GM18861 (cell line): Measurements from ENCODE around the gene NR5A2.
A peak's percentile ranks its signal among the peaks of the same experiment; 100 is the strongest.

Experiments used
- ATAC-seq: cut with Tn5 transposase; IDR thresholded peaks from one replicate; pipeline ENCODE4 v1.9.1; 2021; ENCODE audit not compliant: unreplicated experiment

Gene NR5A2

DNA sequence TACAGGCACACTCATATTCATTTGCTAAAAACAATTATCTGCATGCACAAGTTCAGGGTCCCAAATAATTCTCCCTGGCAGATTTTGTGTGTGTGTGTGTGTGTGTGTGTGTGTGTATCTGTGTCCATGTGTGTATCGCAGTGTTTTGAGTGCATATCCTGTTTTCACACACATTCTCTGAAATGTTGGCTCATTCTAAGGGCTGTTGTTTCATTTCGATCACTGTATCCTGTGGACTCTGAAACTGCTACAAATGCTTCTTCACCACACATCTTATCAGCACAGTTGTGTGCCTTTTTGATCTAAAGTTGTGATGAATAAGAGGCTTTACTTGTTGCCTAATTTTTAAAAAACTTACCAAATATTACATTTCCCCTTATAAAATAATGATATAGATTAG is 34.6 kb downstream of the NR5A2 start:
- ATAC-seq, result no peak

DNA sequence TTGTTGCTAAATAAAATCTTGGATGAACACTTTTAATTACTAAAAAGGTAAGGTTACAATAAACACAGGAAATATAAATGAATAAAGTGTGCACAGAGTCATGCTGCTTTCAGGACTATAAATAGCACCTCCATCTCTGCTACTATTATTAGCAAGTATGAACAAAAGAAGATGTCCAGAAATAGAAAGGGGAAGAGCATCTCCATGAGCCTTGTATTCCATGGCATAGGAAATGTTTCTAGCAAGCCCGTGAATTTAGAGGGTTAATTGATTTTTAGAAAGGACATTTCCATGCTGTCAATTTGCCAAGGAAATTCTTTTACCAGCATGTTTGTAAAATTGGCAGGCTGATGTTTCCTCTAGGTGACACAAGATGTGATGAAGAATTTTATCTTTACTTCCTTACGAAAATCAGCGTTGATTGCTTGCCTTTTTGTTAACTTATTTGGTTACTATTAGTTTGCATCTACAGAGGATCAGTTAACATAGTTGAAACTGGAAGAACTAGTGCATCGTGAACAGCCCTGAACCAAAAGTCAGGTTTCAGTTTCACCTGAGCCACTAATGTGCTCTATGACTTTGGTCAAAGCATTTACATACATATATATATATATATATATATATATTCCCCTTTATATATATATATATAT is 45.3 kb downstream of the NR5A2 start:
- ATAC-seq, result peak; percentile 87

DNA sequence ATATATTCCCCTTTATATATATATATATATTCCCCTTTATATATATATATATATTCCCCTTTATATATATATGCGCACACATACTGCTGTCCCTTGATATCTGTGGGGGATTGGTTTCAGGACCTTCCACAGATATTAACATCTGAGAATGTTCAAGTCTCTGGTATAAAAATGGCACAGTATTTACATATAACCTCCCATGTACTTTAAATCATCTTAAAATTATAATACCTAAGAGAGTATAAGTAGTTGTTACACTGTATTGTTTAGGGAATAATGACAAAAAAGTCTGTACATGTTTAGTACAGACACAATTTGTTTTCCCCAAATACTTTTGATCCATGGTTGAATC is 45.8 kb downstream of the NR5A2 start:
- peak; percentile 18 for ATAC-seq

DNA sequence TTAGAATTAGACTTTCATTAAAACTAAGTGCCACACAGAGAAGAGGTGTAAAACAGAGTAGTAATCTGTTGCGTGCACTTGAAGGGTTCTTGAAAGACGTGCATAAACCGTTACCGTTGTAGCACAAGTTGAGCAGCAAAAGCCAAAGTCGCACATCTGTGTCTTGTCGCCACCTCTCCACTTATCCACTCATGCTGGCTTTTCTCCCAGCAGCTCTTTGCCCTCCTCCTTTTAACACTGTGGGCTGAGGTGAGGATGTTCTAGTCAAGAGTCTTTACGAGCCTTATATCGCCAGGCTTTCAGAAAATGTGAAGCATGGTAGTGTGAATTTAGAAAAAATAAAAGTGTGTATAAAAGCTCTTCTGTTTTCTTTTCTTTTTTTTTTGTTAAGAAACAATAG is 48.0 kb downstream of the NR5A2 start:
- no peak for ATAC-seq

DNA sequence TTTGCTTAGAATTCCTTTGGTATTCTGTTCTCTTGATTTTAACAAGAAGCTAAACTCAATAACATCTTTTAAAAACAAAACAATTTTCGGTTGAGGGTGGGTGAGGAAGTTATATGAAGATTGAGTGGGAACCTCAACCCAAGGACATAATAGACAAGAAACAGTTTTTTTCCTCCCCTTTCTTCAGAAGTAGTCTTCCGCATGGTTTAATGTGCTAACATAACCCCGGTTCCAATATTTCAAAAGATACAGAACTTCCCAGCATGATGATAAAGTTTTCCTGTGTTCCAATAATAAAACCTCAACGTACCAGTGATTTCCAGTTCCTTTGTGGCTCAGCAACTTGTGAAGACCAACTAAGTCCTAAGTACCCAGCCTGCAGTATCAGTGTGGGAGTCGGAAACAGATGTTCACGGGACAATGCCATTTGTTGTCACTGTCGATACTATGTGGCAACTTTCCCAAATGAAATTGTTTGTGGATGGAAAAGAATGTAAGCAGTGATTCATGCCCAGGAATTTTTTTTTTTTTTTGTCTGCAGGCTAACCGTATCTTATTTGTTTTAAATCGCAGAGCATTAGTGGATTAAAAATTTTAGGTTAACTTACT is 48.5 kb downstream of the NR5A2 start:
- no peak for ATAC-seq

DNA sequence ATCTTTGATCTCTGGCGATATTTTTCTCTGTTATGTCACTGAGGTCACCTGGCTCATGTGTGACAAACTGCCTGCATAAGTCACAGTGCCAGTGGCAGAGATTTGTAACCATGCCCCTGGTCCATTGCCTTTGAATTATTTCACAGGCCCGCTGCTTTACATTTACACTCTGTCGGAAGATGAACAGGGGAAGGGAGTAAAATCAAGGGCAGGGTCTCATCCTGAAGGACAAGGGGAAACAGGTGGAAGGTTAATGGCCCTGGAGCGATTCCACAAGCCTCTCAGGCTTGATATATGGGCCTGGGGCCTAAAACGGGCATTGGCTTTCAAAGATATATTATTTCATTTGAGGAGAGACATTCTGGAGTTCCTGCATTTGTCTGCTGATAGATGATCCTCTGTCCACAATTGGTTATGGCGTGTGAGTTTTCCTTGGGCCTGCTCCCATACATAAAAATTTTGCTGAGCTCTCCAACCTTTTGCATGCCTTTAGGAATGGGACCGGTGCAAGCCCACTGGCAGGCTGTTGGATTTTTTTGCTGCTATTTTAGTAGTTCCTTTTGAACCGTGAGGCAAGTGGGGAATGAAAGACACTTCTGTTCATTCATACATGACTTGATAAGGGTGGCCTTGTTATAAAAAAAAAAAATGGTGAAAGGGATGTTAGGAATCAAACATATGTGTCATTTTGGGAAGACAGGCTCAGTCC is 51.9 kb downstream of the NR5A2 start:
- no peak for ATAC-seq

DNA sequence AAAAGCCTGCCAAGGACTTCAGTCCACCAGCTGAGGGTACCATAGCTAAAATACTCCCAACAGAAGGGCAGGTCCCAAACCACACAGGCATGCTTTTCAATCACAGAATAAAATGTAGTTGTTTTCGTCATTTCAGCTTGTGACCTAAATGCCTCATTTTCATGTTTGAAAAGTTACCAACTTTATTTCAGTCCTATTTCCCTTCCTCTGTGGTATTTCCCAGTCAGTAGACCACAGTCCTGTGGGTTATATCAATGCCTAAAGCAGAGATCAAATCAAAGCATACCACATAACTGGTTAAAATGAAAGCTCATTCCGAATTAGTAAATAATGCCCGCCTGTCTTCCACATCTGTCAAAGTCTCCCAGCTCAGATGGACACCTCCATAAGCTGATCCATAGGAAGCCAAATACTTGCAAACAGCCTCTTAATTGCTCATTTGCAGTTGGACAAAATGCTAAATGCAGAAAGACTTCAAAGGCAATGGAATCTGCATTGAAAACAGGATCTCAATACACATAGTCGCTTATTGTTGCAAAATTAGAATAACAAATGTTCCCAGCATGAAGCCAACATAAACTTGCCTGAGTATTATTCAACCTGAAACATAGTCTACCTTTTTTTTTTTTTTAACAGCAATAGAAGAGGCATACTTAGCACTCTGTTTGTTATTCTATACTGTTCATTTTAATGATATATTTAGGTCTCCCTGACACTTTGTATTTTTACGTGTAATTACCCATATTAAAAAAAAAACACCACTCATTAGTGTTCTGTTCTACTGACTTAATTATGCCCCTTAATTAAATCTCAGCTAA is 53.9 kb downstream of the NR5A2 start:
- no peak for ATAC-seq

DNA sequence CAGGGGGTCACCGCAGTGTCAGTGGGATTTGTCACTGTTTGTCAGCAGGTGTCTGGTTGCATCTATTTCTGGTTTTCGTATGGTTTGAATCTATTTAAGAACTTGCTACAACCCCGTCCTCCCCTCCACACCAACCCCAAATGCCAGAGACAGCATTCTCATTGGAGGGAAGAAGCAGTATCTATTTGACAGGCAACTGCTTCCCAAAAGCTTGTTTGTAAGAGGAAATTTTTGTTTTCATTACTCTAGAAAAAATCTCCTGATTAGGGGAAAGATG is 54.4 kb downstream of the NR5A2 start:
- no peak for ATAC-seq

DNA sequence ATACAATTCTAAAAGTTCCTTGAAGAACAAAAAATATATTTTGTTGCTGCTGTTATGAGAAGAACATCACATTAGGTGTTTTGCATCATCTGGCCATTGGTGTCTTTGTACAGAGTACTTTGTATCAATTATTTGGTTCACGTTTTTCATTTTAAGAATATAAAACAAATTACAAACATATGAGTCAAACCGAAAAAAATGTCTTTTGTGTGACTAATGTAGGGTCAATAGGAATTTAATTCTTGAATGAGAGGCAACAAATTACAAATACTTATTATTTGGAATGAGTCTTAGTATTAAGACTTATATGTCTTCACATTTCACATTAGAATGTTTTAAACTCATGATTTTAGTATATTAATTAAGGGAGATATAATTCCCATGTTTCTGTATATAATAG is 54.8 kb downstream of the NR5A2 start:
- no peak for ATAC-seq

DNA sequence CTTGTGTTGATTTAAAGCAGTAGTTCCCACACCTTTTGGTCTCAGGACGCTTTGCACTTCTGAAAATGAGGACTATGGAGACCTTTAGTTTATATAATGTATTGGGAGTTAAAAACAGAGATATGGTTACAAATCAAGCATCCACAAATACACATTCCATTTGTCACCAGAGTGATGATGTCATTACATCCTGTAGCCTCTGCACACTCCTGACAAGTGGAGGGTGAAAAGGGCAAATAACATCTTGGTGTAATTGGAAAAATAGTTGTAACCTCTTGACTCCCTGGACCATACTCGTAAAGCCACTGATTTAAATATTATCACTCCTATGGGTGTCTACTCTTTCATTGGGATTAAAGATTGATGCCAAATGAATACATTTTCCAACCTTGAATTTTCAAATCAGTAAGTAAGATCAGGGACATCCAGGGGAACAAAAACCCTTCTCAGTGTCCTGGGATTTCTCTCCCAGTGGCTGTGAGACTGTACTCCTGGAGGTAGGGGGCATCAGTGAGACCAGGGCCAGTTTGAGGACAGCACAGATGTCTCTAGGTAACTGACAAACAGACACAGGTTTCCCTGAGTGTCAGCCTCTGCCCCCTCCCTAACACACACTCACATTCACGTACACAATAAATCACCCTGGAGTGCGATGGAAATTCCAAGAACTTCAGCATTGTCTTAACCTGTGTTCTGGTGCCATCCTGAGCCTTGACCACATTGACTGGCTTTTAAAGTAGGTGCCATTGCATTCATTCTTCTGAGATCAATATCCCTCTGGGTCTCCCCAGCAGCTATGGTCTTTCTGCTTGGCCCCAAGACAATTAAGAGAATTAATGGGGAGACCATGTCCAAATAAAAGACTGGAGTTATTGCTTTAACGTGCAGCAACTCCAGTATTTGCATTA is 63.0 kb downstream of the NR5A2 start:
- no peak for ATAC-seq

DNA sequence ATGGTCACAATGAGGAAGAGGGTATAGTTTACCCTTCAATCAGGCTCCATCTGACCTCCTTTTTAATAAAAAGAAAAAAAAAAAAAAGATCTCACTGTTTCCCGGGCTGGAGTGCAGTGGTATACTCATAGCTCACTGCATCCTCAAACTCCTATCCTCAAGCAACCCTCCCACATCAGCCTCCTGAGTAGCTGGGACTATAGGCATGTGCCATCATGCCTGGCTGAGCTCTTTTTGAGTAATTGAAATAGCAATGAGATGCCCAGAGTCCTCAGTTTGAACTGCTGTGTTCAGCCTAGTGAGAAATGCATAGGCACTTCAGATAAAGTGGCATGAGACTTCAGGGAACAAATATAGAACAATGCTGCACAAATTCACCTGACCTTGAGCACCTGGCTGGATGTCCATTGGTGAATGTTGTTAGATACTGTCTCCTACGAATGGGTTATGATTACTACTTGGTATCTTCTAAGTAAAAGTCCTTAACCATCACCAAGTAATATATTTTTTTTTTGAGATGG is 67.6 kb downstream of the NR5A2 start:
- no peak for ATAC-seq

DNA sequence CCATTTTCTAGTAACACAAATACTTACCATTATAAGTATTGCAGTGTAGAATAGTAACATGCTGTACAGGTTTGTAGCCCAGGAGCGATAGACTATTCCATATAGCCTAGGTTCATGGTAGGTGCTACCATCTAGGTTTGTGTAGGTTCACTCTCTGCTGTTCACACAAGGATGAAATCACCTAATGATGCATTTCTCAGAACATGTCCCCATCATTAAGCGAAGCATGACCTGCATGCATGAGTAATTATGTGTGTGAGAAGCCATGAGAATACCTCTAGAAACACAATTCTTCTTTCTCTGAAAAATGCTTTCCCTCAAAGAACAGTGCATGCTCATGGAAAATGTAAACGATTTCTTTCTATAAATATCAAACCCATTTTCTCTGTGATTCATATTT is 69.3 kb downstream of the NR5A2 start:
- ATAC-seq, result no peak

DNA sequence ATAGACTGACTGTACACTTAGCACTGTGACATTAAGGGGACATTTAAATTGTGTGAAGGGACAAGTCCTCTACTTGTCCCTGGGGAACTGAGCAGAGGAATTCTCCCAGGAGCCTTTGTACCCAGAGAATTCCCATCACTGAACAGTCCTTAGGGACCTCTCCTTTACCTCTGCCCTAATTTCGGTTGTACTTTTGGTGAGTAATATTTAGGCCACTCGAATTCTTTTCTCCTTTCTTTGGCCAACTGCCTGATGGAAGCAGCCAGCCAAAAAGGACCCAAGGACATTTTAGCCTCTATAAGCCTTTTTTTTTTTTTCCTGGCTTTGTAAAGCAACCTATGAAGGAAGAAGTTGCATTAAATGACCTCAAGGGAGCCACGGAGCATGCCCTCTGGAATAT is 71.5 kb downstream of the NR5A2 start:
- no peak for ATAC-seq

DNA sequence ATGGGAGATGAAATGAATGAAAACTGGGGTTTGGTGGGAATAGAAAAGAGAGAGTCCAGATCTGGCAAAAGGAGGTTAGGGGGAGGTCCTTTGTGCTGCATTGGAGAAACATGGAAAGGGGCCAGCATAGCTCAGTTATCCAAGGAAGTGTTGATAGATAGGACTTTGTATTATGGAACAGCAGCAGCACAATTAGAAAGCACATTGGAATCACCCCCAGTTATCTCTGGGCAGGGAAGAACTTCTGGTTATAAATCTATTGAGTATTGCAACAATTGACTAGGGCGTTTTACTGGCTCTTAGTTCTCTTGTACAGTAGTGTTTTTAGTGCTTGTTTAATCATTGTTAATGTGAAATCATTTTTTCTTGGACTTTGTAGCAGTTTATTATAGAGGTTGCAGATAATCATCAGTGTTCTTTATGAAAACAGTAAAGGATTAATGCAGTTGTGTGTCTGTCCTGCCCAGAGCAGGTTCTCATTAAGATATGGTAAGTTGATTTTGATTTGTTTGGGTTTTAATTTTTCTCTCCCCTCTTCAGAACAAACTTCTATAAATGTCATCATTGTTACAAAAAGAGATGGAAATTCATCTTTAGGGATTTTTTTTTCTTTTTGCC is 76.6 kb downstream of the NR5A2 start:
- no peak for ATAC-seq

DNA sequence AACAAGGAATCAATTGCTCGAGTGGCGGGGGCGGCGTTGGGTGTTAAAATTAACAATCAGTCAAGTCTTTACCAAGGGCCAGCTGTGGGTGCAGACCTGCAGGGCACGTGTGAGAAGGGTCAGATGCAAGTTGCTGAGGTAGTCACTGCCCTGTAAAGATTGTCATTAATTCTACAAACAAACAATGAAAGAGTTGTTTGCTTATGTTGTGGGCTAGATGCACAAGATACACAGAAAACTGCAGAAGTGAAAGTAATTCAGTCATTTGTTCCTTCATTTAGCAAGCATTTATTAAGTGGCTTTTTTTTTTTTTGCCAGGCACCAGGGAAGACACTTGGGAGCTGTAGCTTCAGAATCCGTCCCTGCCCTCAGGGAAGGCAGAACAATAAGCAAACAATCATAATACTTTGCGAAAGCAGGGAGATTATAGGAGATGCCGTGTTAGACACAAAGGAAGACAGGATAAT is 79.5 kb downstream of the NR5A2 start:
- ATAC-seq, result no peak

DNA sequence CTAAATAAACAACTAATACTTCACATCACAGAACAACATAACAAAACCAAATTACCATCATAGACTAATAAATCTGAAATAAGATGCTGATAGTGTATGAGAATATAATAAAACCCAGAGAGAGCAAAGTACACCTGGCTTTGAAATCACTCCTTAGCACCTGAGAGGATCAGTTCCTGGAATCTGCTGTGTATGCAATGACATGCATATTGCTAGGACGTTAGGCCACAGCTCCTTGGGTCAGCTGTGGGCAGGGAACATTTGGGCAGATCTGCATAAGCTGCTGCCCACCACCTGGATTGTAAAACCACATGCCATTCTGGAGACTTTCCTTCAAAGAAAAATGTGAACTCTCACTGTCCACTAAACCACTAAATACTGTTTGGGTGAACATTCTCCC is 81.1 kb downstream of the NR5A2 start:
- ATAC-seq, result no peak

DNA sequence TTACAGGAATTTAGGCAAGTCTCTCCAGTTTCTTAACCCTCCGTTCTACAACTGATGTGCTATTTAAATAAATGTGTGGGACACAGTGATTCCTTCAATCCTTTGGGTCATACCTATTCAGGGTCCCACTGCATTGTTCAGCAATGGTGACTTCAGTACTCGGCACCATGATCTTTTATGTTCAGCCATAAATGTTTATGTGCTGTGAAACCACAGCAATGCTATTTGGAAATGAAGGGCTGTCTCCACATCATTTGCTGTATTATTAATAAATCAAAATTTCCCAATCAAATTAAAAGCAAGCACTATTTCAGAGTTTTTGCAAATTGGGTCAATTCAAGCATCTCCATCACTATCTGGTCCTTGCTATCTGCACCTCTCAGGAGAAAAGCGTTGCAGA is 84.8 kb downstream of the NR5A2 start:
- ATAC-seq, result no peak

DNA sequence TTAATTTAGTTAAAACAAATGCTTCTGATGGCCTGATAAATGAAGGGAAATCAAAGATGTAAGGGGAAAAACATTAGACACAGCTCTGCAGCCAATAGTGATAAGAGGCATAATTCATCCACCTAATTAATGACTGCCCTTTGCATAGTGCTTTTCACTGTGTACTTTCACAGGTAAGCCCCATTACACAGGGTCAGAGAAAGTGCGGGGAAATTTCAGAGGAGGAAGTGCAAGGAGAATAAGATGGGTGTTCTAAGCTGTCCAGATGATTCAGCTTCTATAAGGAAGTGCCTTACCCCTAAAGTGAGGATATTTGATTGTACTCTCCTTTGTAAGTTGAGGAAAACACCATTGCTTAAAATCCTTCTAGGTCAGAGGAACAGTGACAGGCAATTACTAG is 88.0 kb downstream of the NR5A2 start:
- ATAC-seq, result no peak

DNA sequence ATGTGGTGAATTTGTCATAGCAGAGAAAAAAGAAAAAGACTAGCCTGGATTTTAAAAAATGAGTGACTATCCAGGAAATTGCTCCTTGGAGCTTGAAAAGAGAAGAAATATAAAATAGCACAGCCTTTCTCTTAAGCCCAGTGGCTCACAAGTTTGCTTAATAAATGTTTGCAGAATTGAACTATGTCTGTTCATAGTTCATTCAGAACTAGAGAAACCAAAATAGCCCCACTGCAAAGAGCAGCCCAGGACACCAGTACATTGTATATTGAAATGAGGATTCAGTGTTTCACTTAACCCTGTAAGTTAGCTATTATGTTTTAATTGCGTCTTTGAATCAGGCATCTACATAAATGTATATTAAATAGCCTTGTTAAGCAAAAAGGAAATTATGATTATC is 88.8 kb downstream of the NR5A2 start:
- ATAC-seq, result no peak

DNA sequence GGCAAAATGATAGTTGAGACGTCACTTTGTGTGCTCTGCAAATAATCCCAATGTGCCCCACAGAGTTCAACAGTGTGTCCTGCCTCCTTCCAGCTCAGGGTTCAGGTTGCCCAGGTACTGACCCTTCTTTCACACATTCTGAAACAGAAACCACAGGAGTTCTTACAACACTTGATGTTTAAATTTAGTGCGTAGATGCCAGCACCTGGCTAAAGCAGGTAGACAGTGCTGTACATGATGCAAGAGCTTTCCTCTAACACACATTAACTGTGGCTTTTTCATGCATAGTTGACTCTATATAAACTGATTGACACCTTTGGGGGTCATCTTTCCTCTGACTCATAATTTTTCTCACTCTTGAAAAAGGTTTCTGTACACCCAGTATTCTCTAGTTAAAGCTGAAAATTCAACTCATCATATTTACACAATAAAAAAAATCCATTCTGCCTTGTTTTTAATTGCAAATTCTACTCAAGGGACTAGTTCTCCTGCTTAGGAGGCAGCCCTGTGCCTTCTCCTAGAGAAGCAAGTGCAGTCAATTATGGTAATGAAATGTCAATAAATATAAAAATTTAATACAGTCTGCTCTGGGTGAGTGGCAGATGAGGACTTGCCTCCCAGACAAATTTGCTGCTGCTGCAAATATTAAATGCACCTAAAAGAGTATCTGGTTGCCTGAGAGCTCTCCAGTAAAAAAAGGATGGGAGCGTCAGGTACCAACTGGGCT is 91.4 kb downstream of the NR5A2 start:
- no peak for ATAC-seq
